Measurements from ENCODE around the gene PLXDC2.

GRCh38 chr10:20185116-20185515 is 368.9 kb downstream of the PLXDC2 start:
- TF ChIP-seq CTCF (IDR thresholded peaks at IDR 0.05) (no peak), POLR2A (IDR thresholded peaks at IDR 0.05) (no peak)

Measured in heart left ventricle (tissue), 13 donors.